Testis (tissue), 3 donors: ENCODE measurements around the gene DRAP1. TPM values are rescaled to one million over a fixed set of nuclear protein-coding genes. Genes with fewer than 3 reads are reported as not detected.

Source experiments
- DNase-seq: peaks from one replicate; pipeline ENCODE4 v3.0.0-alpha.2; 2019
- H3K27ac ChIP-seq, 2 donors: fragments of 200-600 bp; sonication (generic); one replicate each; pipeline ENCODE4 v1.5.1; 2019
- H3K27me3 ChIP-seq: fragments of 200-600 bp; sonication (generic); one replicate; pipeline ENCODE4 v1.5.1; 2019
- H3K36me3 ChIP-seq: fragments of 200-600 bp; sonication (generic); one replicate; pipeline ENCODE4 v1.5.1; 2017; ENCODE audit warnings: low read depth; ENCODE audit errors: missing control alignments
- H3K4me1 ChIP-seq: fragments of 200-600 bp; sonication (generic); one replicate; pipeline ENCODE4 v1.5.1; 2019
- H3K4me3 ChIP-seq, 2 donors: fragments of 200-600 bp; sonication (generic); one replicate each; pipeline ENCODE4 v1.5.1; 2017 to 2019
- H3K9me3 ChIP-seq: fragments of 200-600 bp; sonication (generic); one replicate; pipeline ENCODE4 v1.5.1; 2017
- CTCF ChIP-seq, 3 experiments: fragments of 450-650 bp in 2 of 3; fragments of 200-600 bp in 1 of 3; sonication (generic) in 1 of 3; IDR thresholded peaks; one replicate each; pipeline ENCODE4 v1.5.1; 2016 to 2019; ENCODE audit warnings: antibody characterized with exemption in 3 of 3, mild to moderate bottlenecking in 2 of 3, moderate library complexity in 1 of 3
- POLR2A ChIP-seq: fragments of 450-650 bp; IDR thresholded peaks from one replicate; pipeline ENCODE4 v1.6.1; 2017; ENCODE audit warnings: antibody characterized with exemption, mild to moderate bottlenecking, moderate library complexity
- WGBS, 2 donors: methylation state at CpG; one replicate each; pipeline ENCODE4 v1.1.5; 2018; 5-methylcytosine and 5-hydroxymethylcytosine counted together
- intact Hi-C: fragments of 100-400 bp; cut with DNase I; formaldehyde crosslinking; loops from one replicate; pipeline ENCODE4 v1.15.1; 2023; ENCODE audit warnings: low total_unique reads
- polyA plus RNA-seq: library from polyadenylated mRNA; stranded (reverse); fragments of 350-450 nt; fragmentation: Illumina TruSeq; extraction: RNeasy Lipid Tissue Mini Kit (QIAGEN cat#74804); gene quantifications from one replicate; pipeline ENCODE4 v1.2.3, GENCODE V29; 2014; ENCODE audit warnings: low read depth, low replicate concordance; ENCODE audit not compliant: insufficient read depth
- total RNA-seq, 2 donors: library from RNA; depleted of rRNA; stranded (reverse); fragments of >200 nt; gene quantifications; one replicate each; pipeline ENCODE4 v1.2.3, GENCODE V29; 2016

Gene DRAP1
- total and polyA plus RNA-seq, 3 donors from 2014 or later, result 215 to 304 (median 243) TPM

DNA sequence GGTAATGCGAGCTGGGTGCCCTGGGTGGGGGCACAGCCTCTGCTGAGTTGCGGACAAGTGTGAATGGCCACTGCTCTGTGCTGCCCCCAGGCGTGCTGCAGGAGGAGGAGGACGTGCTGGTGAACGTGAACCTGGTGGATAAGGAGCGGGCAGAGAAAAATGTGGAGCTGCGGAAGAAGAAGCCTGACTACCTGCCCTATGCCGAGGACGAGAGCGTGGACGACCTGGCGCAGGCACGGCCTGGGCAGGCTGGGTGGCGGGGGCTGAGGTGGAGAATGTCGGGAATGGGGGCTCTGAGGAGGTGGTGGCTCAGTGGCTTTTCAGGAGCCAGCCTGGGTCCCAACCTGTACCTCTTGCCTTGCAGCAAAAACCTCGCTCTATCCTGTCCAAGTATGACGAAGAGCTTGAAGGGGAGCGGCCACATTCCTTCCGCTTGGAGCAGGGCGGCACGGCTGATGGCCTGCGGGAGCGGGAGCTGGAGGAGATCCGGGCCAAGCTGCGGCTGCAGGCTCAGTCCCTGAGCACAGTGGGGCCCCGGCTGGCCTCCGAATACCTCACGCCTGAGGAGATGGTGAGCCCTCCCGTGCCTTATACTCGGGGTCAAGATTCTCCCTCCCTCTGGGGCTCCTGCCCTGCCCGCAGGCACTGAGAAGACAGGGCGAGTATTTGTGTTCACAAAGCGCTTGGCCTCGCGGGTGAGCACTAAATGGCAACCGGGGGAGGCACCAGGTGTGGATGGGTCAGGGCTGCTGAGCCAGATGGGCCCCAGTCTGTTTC lies 46.9 kb downstream of the DRAP1 start:
- DNase-seq, result no peak
- intact Hi-C loops, result no loop called here
- Histone ChIP-seq H3K27ac (no peak overlapping the region), H3K9me3 (no peaks in the 10 kb centered on the region), H3K4me3 (no peak overlapping the region), H3K36me3 (no peaks in the 10 kb centered on the region), H3K4me1 (peaks cover 39% of the 10 kb centered on the region), H3K27me3 (no peaks in the 10 kb centered on the region)
- WGBS, 2 donors, result 88 to 89% methylated on average over 29 to 35 of the region's 36 CpGs
- TF ChIP-seq POLR2A, result no peak
- no peak for TF ChIP-seq CTCF (IDR thresholded peaks at IDR 0.05)

DNA sequence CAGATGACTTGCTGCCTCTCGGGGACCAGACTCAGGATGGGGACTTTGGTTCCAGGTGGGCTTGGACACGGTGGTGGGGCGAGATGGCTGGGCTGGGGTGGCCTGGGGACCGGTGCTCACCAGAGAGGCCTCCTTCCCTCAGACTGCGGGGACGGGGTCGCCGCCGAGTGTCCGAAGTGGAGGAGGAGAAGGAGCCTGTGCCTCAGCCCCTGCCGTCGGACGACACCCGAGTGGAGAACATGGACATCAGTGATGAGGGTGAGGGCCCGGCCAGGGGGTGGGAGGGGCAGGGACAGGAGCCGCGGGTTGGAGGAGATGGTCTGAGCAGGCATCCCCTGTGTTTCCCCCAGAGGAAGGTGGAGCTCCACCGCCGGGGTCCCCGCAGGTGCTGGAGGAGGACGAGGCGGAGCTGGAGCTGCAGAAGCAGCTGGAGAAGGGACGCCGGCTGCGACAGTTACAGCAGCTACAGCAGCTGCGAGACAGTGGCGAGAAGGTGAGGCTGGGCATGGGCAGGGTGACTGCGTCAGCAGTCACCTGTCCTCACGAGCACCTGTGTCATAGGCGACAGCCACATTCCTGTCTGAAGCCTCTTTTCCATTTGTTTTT lies 48.2 kb downstream of the DRAP1 start:
- H3K9me3 ChIP-seq, result no peaks in the 10 kb centered on the region
- peaks cover 36% of the 10 kb centered on the region for H3K4me1 ChIP-seq
- intact Hi-C loops, result no loop called here
- H3K4me3 ChIP-seq, result no peak overlapping the region
- H3K36me3 ChIP-seq, result no peaks in the 10 kb centered on the region
- H3K27me3 ChIP-seq, result no peaks in the 10 kb centered on the region
- H3K27ac ChIP-seq, result no peak overlapping the region
- TF ChIP-seq CTCF (IDR thresholded peaks at IDR 0.05) (no peak), POLR2A (no peak)
- WGBS, 2 donors, result 89 to 93% methylated on average over 18 to 30 of the region's 30 CpGs
- DNase-seq, result no peak

- DNase-seq, result no peak
- H3K4me3 ChIP-seq, result no peak overlapping the region
- no peaks in the 10 kb centered on the region for H3K27me3 ChIP-seq
- peaks cover 21% of the 10 kb centered on the region for H3K4me1 ChIP-seq
- intact Hi-C loops, result no loop called here
- 74 to 75% methylated on average over 15 of the region's 15 CpGs for WGBS, 2 donors
- no peak for TF ChIP-seq CTCF (IDR thresholded peaks at IDR 0.05)
- no peak for TF ChIP-seq POLR2A
- H3K9me3 ChIP-seq, result no peaks in the 10 kb centered on the region
- no peak overlapping the region for H3K27ac ChIP-seq
- H3K36me3 ChIP-seq, result no peaks in the 10 kb centered on the region
Measured at GRCh38 chr11:65968600-65969482, 49.6 kb downstream of the DRAP1 start.

Other genes starting within 250 kb of the DRAP1 start
- gene KAT5, start 207.2 kb upstream of the DRAP1 start, total RNA-seq, result 100 to 1,000 TPM; 101 to 121 TPM
- 154 TPM for gene KAT5, start 207.2 kb upstream of the DRAP1 start, polyA plus RNA-seq
- gene RNASEH2C, start 198.6 kb upstream of the DRAP1 start, total RNA-seq, result 10 to 100 TPM; 70.9 to 71.1 TPM
- gene RNASEH2C, start 198.6 kb upstream of the DRAP1 start, polyA plus RNA-seq, result 29.1 TPM
- gene AP5B1, start 138.4 kb upstream of the DRAP1 start, total RNA-seq, result 10 to 100 TPM; 13.5 to 14.8 TPM
- 4.5 TPM for gene AP5B1, start 138.4 kb upstream of the DRAP1 start, polyA plus RNA-seq
- 10 to 100 TPM; 27.6 to 33.9 TPM for gene OVOL1, start 132.4 kb upstream of the DRAP1 start, total RNA-seq
- 72.4 TPM for gene OVOL1, start 132.4 kb upstream of the DRAP1 start, polyA plus RNA-seq
- gene SNX32, start 85.5 kb upstream of the DRAP1 start, total RNA-seq, result 1 to 10 TPM; 3.2 to 4.0 TPM
- gene SNX32, start 85.5 kb upstream of the DRAP1 start, polyA plus RNA-seq, result 4.9 TPM
- 100 to 1,000 TPM; 522 to 570 TPM for gene CFL1, start 61.2 kb upstream of the DRAP1 start, total RNA-seq
- 647 TPM for gene CFL1, start 61.2 kb upstream of the DRAP1 start, polyA plus RNA-seq
- 10 to 100 TPM; 57.2 to 74.0 TPM for gene MUS81, start 59.0 kb upstream of the DRAP1 start, total RNA-seq
- 49.9 TPM for gene MUS81, start 59.0 kb upstream of the DRAP1 start, polyA plus RNA-seq
- gene EFEMP2, start 46.6 kb upstream of the DRAP1 start, total RNA-seq, result 10 to 100 TPM; 47.4 to 52.4 TPM
- 100 TPM for gene EFEMP2, start 46.6 kb upstream of the DRAP1 start, polyA plus RNA-seq
- 1 to 10 TPM in 1 of 2 donors, under 1 TPM in 1; 0.71 to 2.7 TPM for gene CTSW, start 39.6 kb upstream of the DRAP1 start, total RNA-seq
- gene CTSW, start 39.6 kb upstream of the DRAP1 start, polyA plus RNA-seq, result 4.4 TPM
- gene FIBP, start 31.0 kb upstream of the DRAP1 start, total RNA-seq, result 100 to 1,000 TPM; 144 to 149 TPM
- gene FIBP, start 31.0 kb upstream of the DRAP1 start, polyA plus RNA-seq, result 131 TPM
- gene CCDC85B, start 28.8 kb upstream of the DRAP1 start, total RNA-seq, result 100 to 1,000 TPM in 1 of 2 donors, 10 to 100 TPM in 1; 77.1 to 102 TPM
- gene CCDC85B, start 28.8 kb upstream of the DRAP1 start, polyA plus RNA-seq, result 17.1 TPM
- 1 to 10 TPM; 1.7 to 2.0 TPM for gene FOSL1, start 19.0 kb upstream of the DRAP1 start, total RNA-seq
- 1.7 TPM for gene FOSL1, start 19.0 kb upstream of the DRAP1 start, polyA plus RNA-seq
- 10 to 100 TPM; 54.4 to 54.8 TPM for gene C11orf68, start 364 bp upstream of the DRAP1 start, total RNA-seq
- gene C11orf68, start 364 bp upstream of the DRAP1 start, polyA plus RNA-seq, result 89.2 TPM
- gene TSGA10IP, start 26.1 kb downstream of the DRAP1 start, total RNA-seq, result 1 to 10 TPM; 5.4 to 5.5 TPM
- gene TSGA10IP, start 26.1 kb downstream of the DRAP1 start, polyA plus RNA-seq, result 17.8 TPM
- gene SART1, start 42.3 kb downstream of the DRAP1 start, total RNA-seq, result 100 to 1,000 TPM in 1 of 2 donors, 10 to 100 TPM in 1; 81.1 to 102 TPM
- 56.8 TPM for gene SART1, start 42.3 kb downstream of the DRAP1 start, polyA plus RNA-seq
- 10 to 100 TPM; 43.2 to 46.5 TPM for gene EIF1AD, start 82.7 kb downstream of the DRAP1 start, total RNA-seq
- 42.5 TPM for gene EIF1AD, start 82.7 kb downstream of the DRAP1 start, polyA plus RNA-seq
- 100 to 1,000 TPM; 105 to 133 TPM for gene BANF1, start 83.1 kb downstream of the DRAP1 start, total RNA-seq
- gene BANF1, start 83.1 kb downstream of the DRAP1 start, polyA plus RNA-seq, result 193 TPM
- 10 to 100 TPM in 1 of 2 donors, 1 to 10 TPM in 1; 6.6 to 11.9 TPM for gene CST6, start 92.6 kb downstream of the DRAP1 start, total RNA-seq
- 3.0 TPM for gene CST6, start 92.6 kb downstream of the DRAP1 start, polyA plus RNA-seq
- gene CATSPER1, start 107.1 kb downstream of the DRAP1 start, total RNA-seq, result 10 to 100 TPM in 1 of 2 donors, 1 to 10 TPM in 1; 8.9 to 12.5 TPM
- gene CATSPER1, start 107.1 kb downstream of the DRAP1 start, polyA plus RNA-seq, result 33.7 TPM
- gene GAL3ST3, start 129.7 kb downstream of the DRAP1 start, total RNA-seq, result 1 to 10 TPM; 2.0 to 4.0 TPM
- 0.84 TPM for gene GAL3ST3, start 129.7 kb downstream of the DRAP1 start, polyA plus RNA-seq
- gene SF3B2, start 132.9 kb downstream of the DRAP1 start, total RNA-seq, result 100 to 1,000 TPM; 307 to 315 TPM
- 341 TPM for gene SF3B2, start 132.9 kb downstream of the DRAP1 start, polyA plus RNA-seq
- 100 to 1,000 TPM; 130 to 131 TPM for gene PACS1, start 150.8 kb downstream of the DRAP1 start, total RNA-seq
- gene PACS1, start 150.8 kb downstream of the DRAP1 start, polyA plus RNA-seq, result 111 TPM